SU-DHL-6 (cell line): ENCODE measurements around the gene HDGFL2.

Experiments used
- CTCF ChIP-seq: fragments of 200-600 bp; sonication (generic); IDR thresholded peaks from one replicate; pipeline ENCODE4 v1.5.1; 2017; ENCODE audit warnings: antibody characterized with exemption, mild to moderate bottlenecking, low read length, moderate library complexity; ENCODE audit not compliant: insufficient read depth, poor library complexity, severe bottlenecking
- EZH2phosphoT487 ChIP-seq: fragments of 200-600 bp; sonication (generic), shearing (Covaris generic); conservative IDR thresholded peaks from 2 replicates; pipeline ENCODE4 v1.6.1; 2018; ENCODE audit warnings: mild to moderate bottlenecking, antibody characterized with exemption, low read length, moderate library complexity, mixed read lengths

DNA sequence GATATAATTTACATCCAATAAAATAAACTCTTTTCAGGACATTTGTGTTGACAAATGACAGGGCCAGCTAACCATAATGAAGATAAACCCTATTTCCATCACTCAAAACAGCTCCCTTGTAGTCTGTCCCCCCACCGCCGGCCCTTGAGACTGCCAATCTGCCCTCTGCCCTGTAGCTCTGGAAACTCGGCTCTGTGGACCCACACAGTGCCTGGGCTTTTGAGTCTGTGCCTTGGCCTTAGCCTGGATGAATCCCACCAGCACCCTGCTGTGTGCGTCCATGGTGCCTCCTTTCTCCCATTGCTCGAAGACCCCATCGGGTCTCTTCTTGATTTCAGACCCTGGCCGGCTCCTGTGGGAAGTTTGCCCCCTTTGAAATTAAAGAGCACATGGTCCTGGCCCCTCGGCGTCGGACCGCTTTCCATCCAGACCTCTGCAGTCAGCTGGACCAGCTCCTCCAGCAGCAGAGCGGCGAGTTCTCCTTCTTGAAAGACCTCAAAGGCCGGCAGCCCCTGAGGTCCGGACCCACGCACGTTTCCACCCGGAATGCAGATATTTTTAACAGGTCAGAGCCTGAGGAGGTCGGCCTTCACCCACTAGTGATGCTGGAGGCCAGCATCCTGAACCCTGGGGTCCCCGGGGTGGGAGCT is 43.6 kb upstream of the HDGFL2 start:
- TF ChIP-seq CTCF, result no peak
- TF ChIP-seq EZH2phosphoT487, result no peak
